Activated naive CD4-positive, alpha-beta T cell treated with anti-CD3 and anti-CD28 coated beads, Interleukin-2, amount 50 U/mL, for 16 hours (primary cell): ENCODE data around the gene RYR1.

ENCODE experiments used
- DNase-seq: peaks from one replicate; pipeline ENCODE4 v3.0.0-alpha.2; 2020

RYR1 gene

GRCh38 chr19:38429055-38429810 lies 4.3 kb upstream of the RYR1 start:
- peak; percentile 31 for DNase-seq

GRCh38 chr19:38429811-38430156 lies 3.7 kb upstream of the RYR1 start:
- no peak for DNase-seq

- DNase-seq: no peak
These were observed 2.6 kb upstream of the RYR1 start for GRCh38 chr19:38430931-38431330.

- no peak for DNase-seq
These were observed 1.1 kb downstream of the RYR1 start for GRCh38 chr19:38434549-38435051.

GRCh38 chr19:38437295-38437694 lies 3.8 kb downstream of the RYR1 start:
- no peak for DNase-seq

- no peak for DNase-seq
These were observed 4.4 kb downstream of the RYR1 start for GRCh38 chr19:38437917-38438316.

GRCh38 chr19:38440592-38440991 lies 7.1 kb downstream of the RYR1 start:
- DNase-seq: no peak

GRCh38 chr19:38441657-38442348 lies 8.3 kb downstream of the RYR1 start:
- no peak for DNase-seq

- DNase-seq: no peak
These were observed 9.2 kb downstream of the RYR1 start for GRCh38 chr19:38442736-38443135.

- no peak for DNase-seq
These were observed 10.0 kb downstream of the RYR1 start for GRCh38 chr19:38443458-38443999.

- DNase-seq: no peak
These were observed 10.5 kb downstream of the RYR1 start for GRCh38 chr19:38444026-38444425.

- DNase-seq: no peak
These were observed 11.9 kb downstream of the RYR1 start for GRCh38 chr19:38445362-38445761.

- no peak for DNase-seq
These were observed 14.7 kb downstream of the RYR1 start for GRCh38 chr19:38448225-38448624.

- no peak for DNase-seq
These were observed 16.0 kb downstream of the RYR1 start for GRCh38 chr19:38449518-38449917.

GRCh38 chr19:38451036-38451435 lies 17.5 kb downstream of the RYR1 start:
- DNase-seq: no peak

GRCh38 chr19:38451629-38452028 lies 18.1 kb downstream of the RYR1 start:
- no peak for DNase-seq

- no peak for DNase-seq
These were observed 19.2 kb downstream of the RYR1 start for GRCh38 chr19:38452430-38453366.

- no peak for DNase-seq
These were observed 20.1 kb downstream of the RYR1 start for GRCh38 chr19:38453596-38453995.

GRCh38 chr19:38455031-38455430 lies 21.5 kb downstream of the RYR1 start:
- DNase-seq: no peak

- no peak for DNase-seq
These were observed 23.7 kb downstream of the RYR1 start for GRCh38 chr19:38457202-38457601.

GRCh38 chr19:38457690-38458405 lies 24.4 kb downstream of the RYR1 start:
- DNase-seq: no peak

- no peak for DNase-seq
These were observed 25.5 kb downstream of the RYR1 start for GRCh38 chr19:38458991-38459390.
